Measurements from ENCODE around the gene RAB29. TPM values are rescaled to one million over a fixed set of nuclear protein-coding genes. Genes with fewer than 3 reads are reported as not detected.
"Not testable (repeated sequence)": the region's sequence is repeated elsewhere in the genome, so short reads cannot be mapped to it uniquely, and the experiment has no call there.

Gene RAB29
- 11.6 TPM for polyA plus RNA-seq (2012; ENCODE audit: insufficient read depth, insufficient read length, low read depth)

DNA sequence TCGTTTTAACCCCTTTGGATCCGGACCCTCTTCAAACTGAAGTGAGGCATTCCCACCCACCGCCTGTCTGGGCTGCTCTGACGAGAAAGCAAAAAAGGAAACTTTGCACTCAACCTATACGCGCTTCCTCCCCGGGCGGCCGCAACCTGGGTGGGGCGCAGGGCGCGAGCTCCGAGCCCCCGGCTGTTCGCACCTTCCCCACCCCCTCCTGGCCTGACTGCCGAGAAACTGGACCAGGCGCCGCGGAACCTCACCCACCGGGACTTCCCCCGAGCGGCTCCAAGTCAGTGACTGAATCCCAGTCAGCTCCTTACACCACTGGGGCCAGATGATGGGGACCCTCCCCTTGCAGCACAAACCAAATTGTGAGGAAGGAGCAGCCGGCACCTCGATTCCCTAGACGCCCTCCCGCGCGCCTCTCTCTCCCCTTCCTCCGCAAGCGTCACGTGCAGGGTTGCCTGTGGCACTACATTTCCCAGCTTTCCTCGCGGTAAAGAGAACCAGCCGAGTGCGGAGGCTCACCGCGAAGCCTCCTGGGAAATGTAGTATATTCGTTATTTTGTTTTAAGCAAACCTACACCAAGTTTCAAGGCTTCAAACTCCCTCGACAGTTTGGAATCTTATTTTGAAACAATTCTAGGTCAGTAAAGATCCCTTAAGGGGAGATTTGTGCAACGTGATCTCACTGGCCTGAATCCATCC lies at the start of gene RAB29:
Gene RAB29 (minus strand): TSS at position 468 of the 702 bp plus-strand sequence. CDS start 526 bp downstream, outside the sequence.
- Histone ChIP-seq H3K27me3 (no peaks in the 10 kb centered on the region; the same call in 1 of the 2 replicates), H3K36me3 (no peaks in the 10 kb centered on the region), H3K4me3 (ENCODE audit: low read depth, low read length) (peak within 1 kb of the TSS; percentile 86), H3K9me3 (no peaks in the 10 kb centered on the region), H3K4me1 (no peaks in the 10 kb centered on the region)
- DNase-seq: peak; percentile 82
- no peak for TF ChIP-seq CTCF (IDR thresholded peaks at IDR 0.05; ENCODE audit: low read depth, low read length)

- no peaks in the 10 kb centered on the region for H3K4me1 ChIP-seq
- no peaks in the 10 kb centered on the region for H3K36me3 ChIP-seq
- H3K27me3 ChIP-seq: peaks cover 10% of the 10 kb centered on the region
- H3K9me3 ChIP-seq: no peaks in the 10 kb centered on the region
- TF ChIP-seq CTCF (IDR thresholded peaks at IDR 0.05; ENCODE audit: low read depth, low read length): no peak
- no peak overlapping the region for H3K4me3 ChIP-seq (ENCODE audit: low read depth, low read length)
- DNase-seq: no peak
Observed at GRCh38 chr1:205824180-205824579, 48.9 kb upstream of the RAB29 start.

DNA sequence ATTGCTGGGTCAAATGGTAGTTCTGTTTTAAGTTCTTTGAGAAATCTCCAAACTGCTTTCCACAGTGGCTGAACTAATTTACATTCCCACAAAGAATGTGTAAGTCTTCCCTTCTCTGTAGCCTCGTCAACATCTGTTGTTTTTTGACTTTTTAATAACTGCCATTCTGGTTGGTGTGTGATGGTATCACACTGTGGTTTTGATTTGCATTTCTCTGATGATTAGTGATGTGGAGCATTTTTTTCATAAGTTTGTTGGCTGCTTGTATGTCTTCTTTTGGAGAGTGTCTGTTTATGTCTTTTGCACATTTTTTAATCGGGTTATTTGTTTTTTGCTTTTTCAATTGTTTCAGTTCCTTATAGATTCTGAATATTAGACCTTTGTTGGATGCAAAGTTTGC lies 48.0 kb upstream of the RAB29 start:
- H3K9me3 ChIP-seq; H3K36me3 ChIP-seq; DNase-seq; H3K4me3 ChIP-seq (ENCODE audit: low read depth, low read length); H3K4me1 ChIP-seq: not testable (repeated sequence)
- peaks cover 10% of the 10 kb centered on the region for H3K27me3 ChIP-seq

- no peaks in the 10 kb centered on the region for H3K36me3 ChIP-seq
- DNase-seq: no peak
- H3K4me3 ChIP-seq (ENCODE audit: low read depth, low read length): no peak overlapping the region
- no peak for TF ChIP-seq CTCF (IDR thresholded peaks at IDR 0.05; ENCODE audit: low read depth, low read length)
- H3K4me1 ChIP-seq: no peaks in the 10 kb centered on the region
- no peaks in the 10 kb centered on the region for H3K9me3 ChIP-seq
- H3K27me3 ChIP-seq: peaks cover 10% of the 10 kb centered on the region
Observed at GRCh38 chr1:205822397-205822796, 47.1 kb upstream of the RAB29 start.

GRCh38 chr1:205817988-205818387 lies 42.7 kb upstream of the RAB29 start:
- H3K4me3 ChIP-seq (ENCODE audit: low read depth, low read length): no peak overlapping the region
- no peaks in the 10 kb centered on the region for H3K9me3 ChIP-seq
- H3K36me3 ChIP-seq: no peaks in the 10 kb centered on the region
- H3K27me3 ChIP-seq: 0 out of 2 replicates have a peak, but pooled peaks cover 2% of the 10 kb centered on the region
- DNase-seq: no peak
- TF ChIP-seq CTCF (IDR thresholded peaks at IDR 0.05; ENCODE audit: low read depth, low read length): no peak
- H3K4me1 ChIP-seq: no peaks in the 10 kb centered on the region

GRCh38 chr1:205817364-205817763 lies 42.1 kb upstream of the RAB29 start:
- Histone ChIP-seq H3K27me3 (0 out of 2 replicates have a peak, but pooled peaks cover 2% of the 10 kb centered on the region), H3K9me3 (no peaks in the 10 kb centered on the region), H3K4me3 (ENCODE audit: low read depth, low read length) (no peak overlapping the region), H3K36me3 (no peaks in the 10 kb centered on the region), H3K4me1 (no peaks in the 10 kb centered on the region)
- DNase-seq: no peak
- no peak for TF ChIP-seq CTCF (IDR thresholded peaks at IDR 0.05; ENCODE audit: low read depth, low read length)
